Activated CD8-positive, alpha-beta T cell treated with anti-CD3 and anti-CD28 coated beads for 36 hours (primary cell): ENCODE measurements around the gene PKP3. TPM values are rescaled to one million over a fixed set of nuclear protein-coding genes. Genes with fewer than 3 reads are reported as not detected.

ENCODE experiments used
- ATAC-seq: fragments of 200-7000 bp; cut with Tn5 transposase; one replicate; pipeline ENCODE4 v1.10.0; 2021; ENCODE audit warnings: mild to moderate bottlenecking, moderate library complexity
- CTCF ChIA-PET: fragments of 350-600 bp; sonication (Branson Sonifier 250); formaldehyde crosslinking; loops from one replicate; lab custom pipeline; 2021; ENCODE audit warnings: antibody characterized with exemption; lab: Charles Lee
- POLR2A ChIA-PET: fragments of 350-600 bp; sonication (Branson Sonifier 250); formaldehyde crosslinking; loops from one replicate; lab custom pipeline; 2021; ENCODE audit warnings: antibody characterized with exemption; lab: Charles Lee
- DNase-seq: peaks from one replicate; pipeline ENCODE4 v3.0.0-alpha.2; 2020
- H3K27ac Mint-ChIP-seq: one replicate; pipeline ENCODE4 v1.8.0; 2021; ENCODE audit warnings: mild to moderate bottlenecking, mixed read lengths
- H3K27me3 Mint-ChIP-seq: one replicate; pipeline ENCODE4 v1.8.0; 2021; ENCODE audit warnings: mixed read lengths
- H3K36me3 Mint-ChIP-seq: one replicate; pipeline ENCODE4 v1.8.0; 2021; ENCODE audit warnings: low read depth, mixed read lengths
- H3K4me1 Mint-ChIP-seq: one replicate; pipeline ENCODE4 v1.8.0; 2021; ENCODE audit warnings: low read depth, mixed read lengths
- H3K4me3 Mint-ChIP-seq: one replicate; pipeline ENCODE4 v1.8.0; 2021; ENCODE audit warnings: mild to moderate bottlenecking, moderate library complexity, mixed read lengths
- H3K9me3 Mint-ChIP-seq: one replicate; pipeline ENCODE4 v1.8.0; 2021; ENCODE audit warnings: mixed read lengths
- CTCF ChIP-seq: fragments of 200-600 bp; IDR thresholded peaks from one replicate; pipeline ENCODE4 v1.8.0; 2022; ENCODE audit warnings: antibody characterized with exemption, mild to moderate bottlenecking
- intact Hi-C: fragments of 100-400 bp; cut with micrococcal nuclease; formaldehyde crosslinking; loops from one replicate; pipeline ENCODE4 v1.10.0; 2022
- total RNA-seq, 2 experiments: library from RNA; stranded (reverse); gene quantifications; one replicate each; pipeline ENCODE4 v1.2.3, GENCODE V29; 2021

PKP3 gene
- total RNA-seq, 2 experiments from 2014 or later: 0.18 TPM; not detected in 1

GRCh38 chr11:414318-414857, 20.4 kb downstream of the PKP3 start:
- CTCF ChIA-PET: interaction anchor here (1.1 to 3.7 kb wide), 2 partner anchors 34 to 105 kb away, joined by 3 to 24 read pairs; no protein-coding TSS in a partner anchor
- POLR2A ChIA-PET: interaction anchor here (1.3 to 1.7 kb wide), 4 partner anchors 10 to 92 kb away, joined by 3 to 4 read pairs (median 4); no protein-coding TSS in a partner anchor

GRCh38 chr11:415640-416041, 21.6 kb downstream of the PKP3 start:
- H3K4me1 Mint-ChIP-seq: peaks cover 24% of the 10 kb centered on the region
- peak overlapping the region; percentile 77 for H3K4me3 Mint-ChIP-seq
- ATAC-seq (peak; percentile 10), DNase-seq (peak; percentile 38)
- CTCF ChIA-PET: interaction anchor here (0.5 to 3.7 kb wide), 4 partner anchors 24 to 75 kb away, joined by 3 to 24 read pairs (median 5); no protein-coding TSS in a partner anchor
- H3K27ac Mint-ChIP-seq: peak overlapping the region; percentile 81
- H3K36me3 Mint-ChIP-seq: no peaks in the 10 kb centered on the region
- POLR2A ChIA-PET: interaction anchor here (0.7 to 1.8 kb wide), 6 partner anchors 12 to 91 kb away, joined by 3 to 5 read pairs (median 4); partner anchors contain the start of gene ANO9
- no peak for TF ChIP-seq CTCF
- no peaks in the 10 kb centered on the region for H3K9me3 Mint-ChIP-seq
- no peaks in the 10 kb centered on the region for H3K27me3 Mint-ChIP-seq
- intact Hi-C loops: no loop called here

More at GRCh38 chr11:414318-414857, 20.4 kb downstream of the PKP3 start:
- Mint-ChIP-seq H3K27me3 (no peaks in the 10 kb centered on the region), H3K9me3 (no peaks in the 10 kb centered on the region), H3K27ac (peak overlapping the region; percentile 81), H3K36me3 (no peaks in the 10 kb centered on the region), H3K4me1 (peaks cover 24% of the 10 kb centered on the region), H3K4me3 (peak overlapping the region; percentile 77)
- ATAC-seq (peak; percentile 33), DNase-seq (peak; percentile 19)
- intact Hi-C loops: no loop called here
- no peak for TF ChIP-seq CTCF

GRCh38 chr11:416051-416756, 22.2 kb downstream of the PKP3 start:
- Mint-ChIP-seq H3K36me3 (no peaks in the 10 kb centered on the region), H3K9me3 (no peaks in the 10 kb centered on the region), H3K27me3 (no peaks in the 10 kb centered on the region), H3K4me3 (peak overlapping the region; percentile 77), H3K4me1 (peaks cover 24% of the 10 kb centered on the region), H3K27ac (peak overlapping the region; percentile 81)
- ChIA-PET POLR2A (interaction anchor here (0.8 to 1.8 kb wide), 7 partner anchors 8 to 118 kb away, joined by 3 to 4 read pairs (median 3); partner anchors contain the start of gene ANO9), CTCF (interaction anchor here (0.5 to 3.7 kb wide), 6 partner anchors 9 to 140 kb away, joined by 3 to 24 read pairs (median 4); no protein-coding TSS in a partner anchor)
- intact Hi-C loops: no loop called here
- ATAC-seq (peak; percentile 6), DNase-seq (peak; percentile 40)
- no peak for TF ChIP-seq CTCF

- H3K4me3 Mint-ChIP-seq: peak overlapping the region; percentile 77
- DNase-seq (peak; percentile 56), ATAC-seq (peak; percentile 31)
- no peaks in the 10 kb centered on the region for H3K9me3 Mint-ChIP-seq
- intact Hi-C loops: no loop called here
- no peak overlapping the region for H3K27ac Mint-ChIP-seq
- peaks cover 24% of the 10 kb centered on the region for H3K4me1 Mint-ChIP-seq
- CTCF ChIA-PET: interaction anchor here (0.7 to 3.7 kb wide), 5 partner anchors 10 to 141 kb away, joined by 3 to 24 read pairs (median 4); no protein-coding TSS in a partner anchor
- no peaks in the 10 kb centered on the region for H3K27me3 Mint-ChIP-seq
- POLR2A ChIA-PET: interaction anchor here (0.8 to 1.8 kb wide), 7 partner anchors 9 to 119 kb away, joined by 3 to 4 read pairs (median 3); partner anchors contain the start of gene ANO9
- TF ChIP-seq CTCF: no peak
- no peaks in the 10 kb centered on the region for H3K36me3 Mint-ChIP-seq
Observed at GRCh38 chr11:416757-417621, 23.0 kb downstream of the PKP3 start.
